Measurements from ENCODE around the gene ASIC5.

Gene ASIC5

DNA sequence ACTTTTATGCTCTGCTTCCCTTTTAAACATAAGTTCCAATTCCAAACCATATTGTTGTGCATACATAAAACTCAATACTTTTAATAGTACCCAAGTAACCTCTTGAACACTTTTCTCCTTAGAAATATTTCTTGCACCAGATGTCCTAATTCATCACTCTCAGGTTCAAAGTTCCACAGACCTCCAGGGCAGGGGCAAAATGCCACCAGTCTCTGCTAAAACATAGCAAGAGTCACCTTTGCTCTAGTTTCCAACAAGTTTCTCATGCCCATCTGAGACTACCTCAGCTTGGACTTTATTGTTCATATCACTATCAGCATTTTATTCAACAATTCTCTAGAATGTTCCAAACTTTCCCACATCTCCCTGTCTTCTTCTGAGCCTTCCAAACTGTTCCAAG lies 13.7 kb upstream of the ASIC5 start:
- DNase-seq = no peak

DNA sequence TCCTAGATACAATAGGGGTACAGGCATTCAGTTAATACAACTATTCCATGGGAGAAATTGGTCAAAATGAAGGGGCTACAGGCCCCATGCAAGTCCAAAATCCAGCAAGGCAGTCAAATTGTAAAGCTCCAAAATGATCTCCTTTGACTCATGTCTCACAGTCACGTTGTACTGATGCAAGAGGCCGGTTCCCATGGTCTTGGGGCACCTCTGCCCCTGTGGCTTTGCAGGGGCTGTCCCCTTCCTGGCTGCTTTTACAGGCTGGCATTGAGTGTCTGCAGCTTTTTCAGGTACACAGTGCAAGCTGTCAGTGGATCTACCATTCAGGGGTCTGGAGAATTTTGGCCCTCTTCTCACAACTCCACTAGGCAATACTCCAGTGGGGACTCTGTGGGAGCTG lies 12.5 kb upstream of the ASIC5 start:
- DNase-seq = no peak

DNA sequence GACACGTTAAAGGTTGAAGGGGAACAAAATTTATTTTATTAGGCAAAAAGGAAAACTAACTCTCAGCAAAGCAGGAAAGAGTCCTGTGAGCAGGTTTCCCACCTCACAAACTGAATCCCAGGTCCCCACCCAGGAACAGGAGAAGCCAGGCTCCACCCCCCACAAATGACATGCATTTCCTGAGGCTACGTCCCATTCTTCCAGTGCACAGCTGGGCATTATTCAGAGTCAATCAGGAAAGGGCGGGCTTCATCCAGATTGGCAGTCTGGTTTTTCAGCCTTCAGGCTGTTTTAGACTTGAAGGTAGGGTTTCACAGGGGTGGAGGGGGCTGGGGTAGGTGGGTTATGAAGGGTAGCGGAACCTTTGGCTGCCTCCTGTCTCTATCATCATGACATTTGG lies 11.9 kb upstream of the ASIC5 start:
- no peak for DNase-seq

DNA sequence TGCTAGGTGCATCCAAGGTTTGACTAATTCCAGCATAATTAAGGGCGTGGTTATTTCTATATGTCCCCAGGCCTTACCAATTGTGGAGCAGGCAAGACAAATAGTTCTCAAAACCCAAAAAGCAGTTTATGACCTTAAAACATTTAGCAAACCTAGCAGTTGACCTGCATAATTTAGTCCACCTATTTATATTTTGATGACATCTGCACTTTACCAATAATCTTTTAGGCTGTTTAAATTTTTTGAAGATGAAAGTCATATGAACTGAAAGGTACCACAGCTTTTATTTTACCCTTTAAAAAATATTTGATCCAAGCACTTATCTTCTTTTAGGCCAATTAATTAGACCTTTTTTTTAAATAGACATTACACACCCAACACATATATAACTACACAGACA lies 9.8 kb upstream of the ASIC5 start:
- no peak for DNase-seq

DNA sequence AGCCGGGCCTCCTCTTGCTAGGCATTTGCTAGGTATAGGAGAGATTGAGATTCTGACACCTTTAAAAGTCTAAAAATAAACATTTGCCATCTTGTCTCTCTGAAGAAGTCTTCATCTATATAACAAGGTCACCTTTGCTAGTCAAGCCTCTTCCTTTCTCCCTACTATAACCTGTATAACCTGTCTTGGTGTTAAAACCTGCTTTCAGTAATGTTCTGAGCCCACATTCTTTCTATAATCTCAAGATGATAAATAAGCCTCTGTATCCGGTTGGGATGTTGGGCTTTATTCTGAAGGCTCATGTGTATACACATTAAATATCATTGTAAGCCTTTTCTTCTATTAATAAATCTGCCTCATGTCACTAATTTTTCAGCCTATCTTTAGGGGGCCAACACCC lies 10.2 kb downstream of the ASIC5 start:
- no peak for DNase-seq

DNA sequence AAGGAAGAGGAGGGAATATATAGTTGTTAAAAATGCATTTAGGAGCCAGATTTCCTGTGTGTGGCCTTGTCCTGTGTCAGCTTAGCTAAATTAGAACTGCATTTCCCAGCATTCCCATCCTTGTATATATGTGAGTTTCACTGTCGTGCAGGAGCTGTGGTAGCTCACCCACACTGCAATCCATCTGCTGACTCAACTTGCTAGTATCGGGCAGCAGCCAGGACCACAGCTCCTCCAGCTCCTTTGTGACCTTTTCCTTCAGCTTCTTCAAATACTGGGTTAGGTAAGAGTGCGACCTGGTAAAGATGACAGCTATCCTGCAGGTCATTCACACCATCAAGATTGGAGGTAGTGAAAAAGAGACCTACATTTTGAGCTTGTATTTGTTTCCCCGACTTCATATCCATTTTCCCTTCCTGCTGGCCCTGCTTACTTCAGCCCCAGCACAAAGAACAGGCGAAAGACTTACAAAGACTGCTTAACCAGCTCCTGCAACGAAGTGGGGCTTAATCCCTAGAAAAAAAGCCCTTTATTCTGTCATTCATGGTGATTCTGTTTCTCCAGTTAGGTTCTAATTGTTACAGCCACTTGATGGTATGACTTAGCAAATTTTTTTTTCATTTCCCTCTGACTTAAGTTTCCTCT lies 11.4 kb downstream of the ASIC5 start:
- DNase-seq = no peak

DNA sequence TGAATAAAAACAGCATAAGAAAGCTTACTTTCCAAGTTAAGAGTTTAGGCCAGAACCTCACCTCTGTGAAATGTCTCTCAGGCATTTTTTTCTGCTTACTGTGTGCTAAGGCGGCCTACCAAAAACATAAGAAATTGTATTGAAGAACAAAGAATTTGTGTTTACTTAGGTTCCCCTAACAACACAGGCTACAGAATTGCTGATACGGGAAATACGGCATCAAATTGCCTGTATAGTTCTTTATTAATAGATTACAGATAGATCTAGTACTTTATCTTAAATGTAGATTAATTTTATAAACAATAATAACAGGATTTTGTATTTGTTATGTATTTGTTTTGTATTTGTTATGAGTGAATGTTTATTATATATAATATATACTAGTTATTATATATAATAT lies 12.9 kb downstream of the ASIC5 start:
- no peak for DNase-seq

DNA sequence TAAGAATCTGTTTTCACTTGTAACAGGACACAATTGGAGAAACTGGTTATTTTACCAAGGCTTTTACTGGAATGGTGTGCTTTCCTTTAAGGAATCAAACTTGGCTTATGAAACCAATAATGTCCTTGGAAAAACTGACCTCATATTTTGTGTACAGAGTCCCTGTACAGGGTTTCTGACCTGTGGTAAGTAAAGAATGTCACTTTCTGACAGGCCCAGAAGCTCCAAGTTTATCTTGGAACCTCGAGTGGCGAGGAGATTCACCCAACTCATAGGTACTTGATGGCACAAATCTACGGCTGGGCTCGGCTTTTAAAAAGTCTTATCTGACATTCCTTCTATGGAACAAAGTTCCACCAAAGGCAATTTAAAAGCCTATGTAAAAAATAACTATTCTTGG lies 17.0 kb downstream of the ASIC5 start:
- DNase-seq = no peak

DNA sequence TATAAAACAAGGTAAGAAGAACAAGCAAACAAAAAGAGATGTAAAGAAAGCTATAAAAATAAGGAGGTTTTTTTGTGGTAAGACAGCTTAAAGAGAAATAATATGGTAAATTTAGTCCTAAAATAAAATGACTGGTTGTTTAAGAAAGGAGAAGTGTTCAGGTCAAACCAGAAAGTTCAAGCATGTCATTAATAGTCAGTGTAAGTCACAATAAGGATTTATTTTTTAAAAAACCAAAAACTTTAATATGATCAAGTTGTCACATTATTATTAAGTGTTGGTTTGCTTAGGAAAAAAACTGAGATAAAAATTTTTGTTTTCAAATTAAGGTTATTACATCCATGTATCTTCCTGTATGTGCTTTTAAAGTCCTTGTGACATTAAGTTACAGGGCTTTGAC lies 19.1 kb downstream of the ASIC5 start:
- no peak for DNase-seq

DNA sequence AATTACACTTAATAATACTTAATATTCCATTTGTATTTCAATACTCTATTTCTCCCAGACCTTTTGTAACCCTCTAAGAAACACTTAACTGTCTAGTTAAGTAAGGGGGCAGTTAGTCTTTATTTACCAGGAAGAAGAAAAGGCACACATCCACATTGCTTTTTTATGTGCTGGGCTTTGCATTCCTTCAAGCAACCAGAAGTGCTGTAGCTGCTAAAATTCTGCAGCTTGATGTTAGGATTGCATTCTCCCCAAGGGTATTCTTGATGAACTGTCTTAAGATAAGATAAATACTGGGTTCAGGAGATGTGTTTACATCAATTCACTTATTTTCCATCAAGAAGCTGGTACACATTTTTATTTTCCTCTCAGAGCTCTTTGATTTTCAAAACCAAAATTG lies 24.0 kb downstream of the ASIC5 start:
- no peak for DNase-seq

DNA sequence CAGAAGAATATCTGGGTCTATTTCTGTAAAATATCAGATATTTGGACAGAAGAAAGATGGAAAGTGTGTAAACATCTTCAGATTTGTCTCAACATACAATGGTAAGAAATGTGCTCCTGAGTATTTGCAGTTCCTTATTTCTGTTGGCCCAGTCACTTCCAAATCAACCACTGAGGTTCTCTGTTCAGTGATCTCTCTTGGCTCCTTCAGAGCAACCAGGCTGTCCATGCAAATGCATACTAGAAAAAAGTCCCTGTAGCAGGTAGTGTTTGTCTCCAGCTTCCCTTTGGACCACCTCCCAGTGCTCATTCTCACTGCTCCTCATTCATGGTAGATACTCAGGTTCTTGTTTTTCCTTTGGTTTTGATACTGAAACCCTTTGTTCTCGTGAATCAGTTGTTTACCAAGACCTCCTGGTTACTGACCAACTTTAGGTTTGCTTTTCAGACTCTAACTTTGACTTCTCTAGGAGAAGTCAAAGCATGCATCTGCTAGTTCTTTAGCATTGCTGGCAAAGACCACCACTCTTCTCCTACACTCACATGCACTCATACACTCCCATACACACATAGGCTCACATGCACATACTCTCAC lies 28.8 kb downstream of the ASIC5 start:
- DNase-seq = no peak

DNA sequence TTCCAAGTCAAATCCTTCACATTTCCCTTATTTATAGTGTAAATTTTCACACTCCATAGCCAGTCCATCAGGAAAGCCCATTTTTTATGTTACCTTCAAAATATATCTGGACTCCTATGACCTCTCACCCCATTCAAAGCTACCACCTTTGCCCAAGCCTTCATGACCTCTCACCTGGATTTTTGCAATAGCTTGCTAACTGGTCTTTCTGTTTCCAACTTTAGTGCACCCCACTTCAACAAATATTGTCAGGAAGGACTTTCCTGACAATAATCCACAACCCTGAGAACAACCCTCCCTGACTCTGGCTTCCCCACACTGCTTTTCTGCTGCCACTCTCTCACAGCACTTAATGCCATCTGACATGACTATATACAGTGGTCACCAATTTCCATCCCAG lies 33.4 kb downstream of the ASIC5 start:
- DNase-seq = no peak

DNA sequence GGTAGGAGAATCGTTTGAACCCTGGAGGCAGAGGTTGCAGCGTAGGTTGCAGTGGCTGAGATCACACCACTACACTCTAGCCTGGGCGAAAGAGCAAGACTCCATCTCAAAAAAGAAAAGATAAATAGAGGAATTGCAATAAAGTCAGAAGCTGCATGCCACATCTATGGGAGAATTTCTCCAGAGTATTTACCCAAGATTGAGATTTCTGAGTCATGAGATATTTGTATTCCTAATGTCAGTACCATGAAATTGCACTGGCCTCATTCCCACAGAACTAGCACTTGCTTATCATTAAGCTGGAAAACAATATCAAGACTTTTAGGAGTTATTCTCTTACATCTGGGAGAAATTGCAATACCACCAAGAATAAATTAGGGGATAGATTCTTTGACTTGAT lies 37.4 kb downstream of the ASIC5 start:
- no peak for DNase-seq

DNA sequence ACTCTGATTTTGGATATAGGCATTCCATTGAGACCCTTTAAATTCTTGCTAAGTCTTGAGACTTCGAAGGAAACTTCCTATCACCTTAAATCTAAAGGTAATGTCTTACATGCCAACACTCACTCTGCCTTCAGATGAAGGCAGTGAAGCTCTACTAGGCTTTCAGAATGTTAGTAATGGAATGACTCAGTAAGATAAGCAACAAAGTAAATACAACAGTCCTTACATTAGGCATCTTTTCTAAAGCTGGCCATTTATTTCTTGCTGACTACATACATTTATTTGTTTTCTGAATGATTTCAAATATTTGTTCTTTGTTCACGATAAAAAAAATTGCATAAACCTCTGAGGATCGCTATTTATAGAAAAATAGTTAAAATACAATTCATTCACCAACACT lies 43.5 kb downstream of the ASIC5 start:
- DNase-seq = no peak

DNA sequence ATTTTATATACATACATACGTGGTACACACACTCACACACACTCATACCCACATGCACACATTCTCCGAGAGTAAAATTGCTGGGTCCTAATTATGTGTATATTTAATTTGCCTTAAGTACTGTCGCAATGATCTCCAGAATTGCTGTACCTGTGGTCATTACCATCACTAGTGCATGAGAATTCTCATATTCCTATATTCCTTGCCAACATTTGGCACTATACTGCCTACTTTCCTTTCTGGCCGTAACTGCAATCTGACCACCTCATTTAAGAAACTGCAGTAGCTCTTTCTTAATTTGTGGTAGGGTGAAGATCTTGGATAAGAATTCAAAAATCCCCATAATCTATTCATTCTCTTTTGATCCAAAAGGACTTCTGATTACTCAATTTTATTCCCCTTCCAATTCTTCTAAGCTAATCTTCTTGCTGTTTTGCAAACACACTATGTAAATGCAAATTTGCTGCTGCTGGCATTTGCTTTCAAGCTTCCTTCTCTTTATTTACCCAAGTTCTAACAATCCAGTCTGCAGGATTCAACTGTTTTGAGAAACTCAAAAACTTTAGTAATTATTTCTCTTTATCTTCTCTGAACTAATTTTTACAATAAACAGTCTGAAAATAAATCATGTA lies 45.1 kb downstream of the ASIC5 start:
- no peak for DNase-seq

DNA sequence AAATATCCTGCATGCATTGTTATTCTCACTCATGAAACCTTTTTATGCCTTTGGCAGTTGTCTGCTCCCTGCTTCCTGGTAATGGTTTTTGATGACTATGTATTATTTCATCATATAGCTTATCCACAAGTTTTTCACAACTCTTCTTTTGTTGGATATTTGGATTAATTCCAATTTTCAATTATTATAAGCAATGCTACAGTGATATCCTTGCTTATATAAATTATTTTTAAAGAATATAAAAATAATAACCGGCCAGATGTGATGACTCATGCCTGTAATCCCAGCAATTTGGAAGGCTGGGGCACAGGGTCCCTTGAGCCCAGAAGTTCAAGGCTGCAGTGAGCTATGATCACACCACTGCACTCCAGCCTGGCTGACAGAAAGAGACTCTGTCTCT lies 47.0 kb downstream of the ASIC5 start:
- no peak for DNase-seq

DNA sequence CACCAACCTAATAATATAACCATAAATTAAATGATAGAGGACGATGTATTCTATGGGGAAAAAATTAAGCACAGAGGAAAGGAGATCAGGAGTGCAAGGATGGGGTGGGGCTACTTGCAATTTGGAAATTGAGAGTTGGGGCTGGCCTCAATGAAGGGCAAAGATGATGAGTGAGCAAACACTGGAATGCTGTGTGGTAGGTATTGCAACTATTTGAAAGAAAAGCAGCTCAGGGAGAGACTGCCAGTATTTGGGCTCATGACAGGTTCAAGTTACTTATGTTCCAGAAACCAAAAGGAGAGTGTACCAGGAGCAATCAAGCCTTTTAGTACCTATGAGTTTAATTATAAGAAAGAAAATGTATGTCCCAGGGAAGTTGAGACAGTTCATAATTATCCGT lies 47.4 kb downstream of the ASIC5 start:
- no peak for DNase-seq

DNA sequence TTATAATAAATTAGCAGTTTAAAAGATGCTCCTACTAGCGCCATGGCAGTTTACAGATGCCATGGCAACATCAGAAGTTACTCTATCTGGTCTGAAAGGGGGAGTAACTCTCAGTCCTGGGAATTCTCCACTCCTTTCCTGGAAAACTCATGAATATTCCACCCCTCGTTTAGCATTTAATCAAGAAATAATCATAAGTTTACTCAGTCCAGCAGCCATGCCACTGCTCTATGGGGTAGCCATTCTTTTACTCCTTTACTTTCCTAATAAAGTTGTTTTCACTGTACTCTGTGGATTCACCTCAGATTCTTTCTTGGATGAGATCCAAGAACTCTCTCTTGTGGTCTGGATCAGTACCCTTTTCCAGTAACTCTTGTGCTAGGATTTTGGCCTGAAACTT lies 55.0 kb downstream of the ASIC5 start:
- no peak for DNase-seq

DNA sequence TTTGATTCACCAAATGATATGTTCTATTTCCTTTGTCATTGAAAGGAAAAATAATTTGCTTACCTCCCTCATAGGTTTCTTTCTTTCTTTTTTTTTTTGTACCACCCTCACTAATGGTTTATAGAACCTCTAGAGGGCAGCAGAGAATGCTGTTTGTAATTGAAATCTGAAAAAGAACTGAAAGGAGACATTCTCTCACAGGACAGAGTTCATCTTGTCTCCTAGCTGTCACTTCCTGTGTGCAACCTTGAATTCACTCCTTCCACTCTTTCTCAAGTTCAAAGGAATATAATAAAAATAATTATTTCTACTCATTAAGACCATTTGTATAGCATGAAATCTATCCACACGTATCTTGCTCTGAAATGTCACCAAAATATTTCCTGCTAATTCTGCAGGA lies 56.2 kb downstream of the ASIC5 start:
- no peak for DNase-seq

DNA sequence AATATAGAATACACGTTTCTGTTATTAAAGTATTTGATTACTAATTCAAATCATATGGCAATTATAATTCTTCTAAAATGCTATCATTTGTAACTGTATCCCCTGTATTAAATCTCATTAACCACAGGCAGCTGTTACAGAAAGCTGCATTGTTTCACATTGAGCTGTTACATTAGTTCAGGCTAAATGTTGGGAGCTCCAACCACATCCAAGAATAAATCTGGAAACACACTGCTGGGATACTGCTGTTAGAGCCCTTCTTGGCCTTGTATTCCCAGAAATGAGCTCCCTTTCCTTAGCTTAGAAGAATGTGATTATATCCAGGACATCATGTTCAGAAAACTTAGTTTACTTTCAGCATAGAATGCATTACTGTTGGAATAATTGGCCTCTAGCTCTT lies 59.1 kb downstream of the ASIC5 start:
- DNase-seq = no peak

DNA sequence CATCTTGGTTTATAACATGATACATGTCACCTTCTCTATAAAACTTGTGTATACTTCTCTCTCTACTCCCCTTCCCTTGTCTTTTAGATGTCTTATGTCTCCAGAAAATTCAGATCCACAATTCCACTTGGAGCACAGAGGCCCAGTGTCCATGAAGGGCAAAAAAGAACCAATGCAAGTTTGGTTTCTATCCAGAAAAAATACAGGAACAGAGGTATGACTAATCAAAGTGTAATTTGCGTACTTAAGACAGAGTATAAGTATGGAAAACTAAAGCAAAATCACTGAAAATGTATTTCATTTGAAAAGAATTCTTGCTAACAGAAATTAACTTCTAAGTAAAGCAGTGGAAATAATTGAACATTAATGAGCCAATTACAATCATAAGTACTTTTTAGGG lies 61.1 kb downstream of the ASIC5 start:
- DNase-seq = no peak

DNA sequence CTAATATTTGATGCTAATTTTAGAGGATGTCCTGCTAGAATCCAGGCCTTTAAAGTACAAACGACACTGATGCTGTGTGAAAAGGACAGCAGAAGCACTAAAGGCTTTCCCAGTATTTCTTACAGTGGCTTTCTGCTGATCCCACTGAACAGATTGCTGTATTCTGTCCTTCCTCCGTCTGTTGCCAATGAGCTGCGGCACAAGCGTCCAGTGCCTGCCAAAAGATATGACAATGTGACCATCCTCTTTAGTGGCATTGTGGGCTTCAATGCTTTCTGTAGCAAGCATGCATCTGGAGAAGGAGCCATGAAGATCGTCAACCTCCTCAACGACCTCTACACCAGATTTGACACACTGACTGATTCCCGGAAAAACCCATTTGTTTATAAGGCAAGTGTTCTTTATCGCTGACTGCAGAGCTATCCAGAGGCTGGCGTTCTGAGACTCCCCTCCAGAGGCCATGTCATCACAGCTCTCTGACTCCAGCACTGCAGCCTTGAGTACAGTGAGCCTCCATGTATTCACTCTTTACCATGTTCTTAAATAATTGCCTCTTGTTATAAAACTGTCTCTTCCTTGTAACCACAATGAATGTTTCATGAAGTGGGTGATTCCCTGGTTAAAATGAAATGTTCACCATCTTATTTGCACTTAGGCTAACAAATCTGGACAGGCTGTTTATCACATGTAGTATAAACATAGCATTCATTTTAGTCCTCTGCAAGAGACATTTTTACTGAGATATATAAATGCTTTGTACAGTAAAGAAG lies 63.7 kb downstream of the ASIC5 start:
- no peak for DNase-seq

DNA sequence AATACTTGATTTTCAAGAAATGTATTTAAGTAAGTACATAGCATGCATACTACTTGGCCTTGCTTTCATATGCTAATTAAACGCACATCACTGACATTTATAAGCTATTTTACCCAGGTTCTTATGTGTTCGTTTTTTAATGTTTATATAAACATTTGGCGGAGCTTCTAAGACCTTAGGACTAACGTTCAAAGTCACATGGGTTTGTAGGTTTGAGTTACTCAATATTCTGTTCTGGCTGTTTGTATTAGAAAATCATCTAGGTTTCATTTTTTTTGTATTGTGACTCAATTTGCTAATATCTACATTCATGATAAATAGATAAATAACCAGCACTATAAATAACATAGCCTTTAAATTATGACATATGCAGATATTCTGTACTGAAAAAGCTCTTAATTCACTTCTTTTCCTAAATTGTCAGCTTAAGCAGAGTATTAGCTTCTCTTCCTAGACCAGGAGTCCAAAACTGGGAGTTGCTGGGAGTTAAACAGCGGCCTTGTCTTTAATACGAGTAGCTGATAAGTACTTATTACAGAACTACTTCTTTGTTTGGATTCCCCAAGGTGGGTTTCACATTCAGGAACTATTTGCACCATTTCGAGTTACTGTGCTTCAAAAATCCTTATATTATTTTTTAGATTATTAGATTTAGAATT lies 65.3 kb downstream of the ASIC5 start:
- DNase-seq = no peak

DNA sequence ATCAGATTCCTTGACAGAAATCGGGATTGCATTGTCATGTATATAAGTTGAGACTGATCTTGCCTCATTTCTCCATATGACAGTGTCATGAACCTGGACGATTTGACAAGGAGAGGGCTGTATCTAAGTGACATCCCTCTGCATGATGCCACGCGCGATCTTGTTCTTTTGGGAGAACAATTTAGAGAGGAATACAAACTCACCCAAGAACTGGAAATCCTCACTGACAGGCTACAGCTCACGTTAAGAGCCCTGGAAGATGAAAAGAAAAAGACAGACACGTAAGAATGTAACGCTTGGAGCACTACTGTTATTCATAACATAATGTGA lies 66.3 kb downstream of the ASIC5 start:
- no peak for DNase-seq

All from activated CD8-positive, alpha-beta memory T cell treated with anti-CD3 and anti-CD28 coated beads for 24 hours (primary cell).